SU-DHL-6 (cell line): Measurements from ENCODE around the gene NPAS3.

Experiments
- H2AFZ ChIP-seq: fragments of 200-600 bp; sonication (generic); 2 replicates; pipeline ENCODE4 v1.6.1; 2014; ENCODE audit warnings: low read depth, mild to moderate bottlenecking, moderate library complexity, mixed read lengths, antibody characterized with exemption, low read length; ENCODE audit not compliant: severe bottlenecking
- H3F3A ChIP-seq: fragments of 200-600 bp; shearing (Covaris generic); 2 replicates; pipeline ENCODE4 v1.6.0; 2016; ENCODE audit warnings: antibody characterized with exemption, mild to moderate bottlenecking; ENCODE audit not compliant: insufficient read depth
- H3K27ac ChIP-seq: fragments of 200-600 bp; sonication (generic); 2 replicates; pipeline ENCODE4 v1.5.1; 2016; ENCODE audit warnings: low read depth, mild to moderate bottlenecking, low read length, moderate library complexity, mixed read lengths
- H3K27me3 ChIP-seq: fragments of 200-600 bp; sonication (generic), shearing (Covaris generic); 2 replicates; pipeline ENCODE4 v1.6.0; 2014; ENCODE audit warnings: mild to moderate bottlenecking, low read length
- H3K36me3 ChIP-seq: fragments of 200-600 bp; sonication (generic); 2 replicates; pipeline ENCODE4 v1.6.1; 2014; ENCODE audit warnings: mild to moderate bottlenecking, low read length, mixed read lengths
- H3K4me2 ChIP-seq: fragments of 300-600, 200-600 bp; shearing (Covaris generic), sonication (generic); 2 replicates; pipeline ENCODE4 v1.6.0; 2014; ENCODE audit warnings: low read length, low read depth, mild to moderate bottlenecking; ENCODE audit not compliant: poor library complexity, severe bottlenecking
- H3K4me3 ChIP-seq: fragments of 200-600 bp; sonication (generic); 2 replicates; pipeline ENCODE4 v1.5.1; 2014; ENCODE audit warnings: antibody characterized with exemption, low read length, mild to moderate bottlenecking, mixed read lengths; ENCODE audit not compliant: insufficient read depth, poor library complexity, severe bottlenecking
- H3K79me2 ChIP-seq: fragments of 200-600 bp; sonication (generic); 2 replicates; pipeline ENCODE4 v1.6.1; 2014; ENCODE audit warnings: mild to moderate bottlenecking, low read length, moderate library complexity; ENCODE audit not compliant: insufficient read depth
- H3K9ac ChIP-seq: fragments of 200-600 bp; sonication (generic); 2 replicates; pipeline ENCODE4 v1.7.0; 2014; ENCODE audit warnings: mild to moderate bottlenecking, low read length
- H3K9me2 ChIP-seq: fragments of 200-600 bp; sonication (generic); replicated peaks from 2 replicates; pipeline ENCODE4 v1.6.1; 2014; ENCODE audit warnings: low read length; ENCODE audit not compliant: insufficient read depth
- H3K9me3 ChIP-seq: fragments of 200-600 bp; sonication (generic); 2 replicates; pipeline ENCODE4 v1.6.1; 2014; ENCODE audit warnings: low read length, mixed read lengths; ENCODE audit not compliant: insufficient read depth
- H4K20me1 ChIP-seq: fragments of 200-600 bp; sonication (generic); 2 replicates; pipeline ENCODE4 v1.6.1; 2014; ENCODE audit warnings: low read depth, mild to moderate bottlenecking, antibody characterized with exemption, low read length, moderate library complexity, mixed read lengths
- CTCF ChIP-seq: fragments of 200-600 bp; sonication (generic); IDR thresholded peaks from one replicate; pipeline ENCODE4 v1.5.1; 2017; ENCODE audit warnings: antibody characterized with exemption, mild to moderate bottlenecking, low read length, moderate library complexity; ENCODE audit not compliant: insufficient read depth, poor library complexity, severe bottlenecking
- EZH2phosphoT487 ChIP-seq: fragments of 200-600 bp; sonication (generic), shearing (Covaris generic); conservative IDR thresholded peaks from 2 replicates; pipeline ENCODE4 v1.6.1; 2018; ENCODE audit warnings: mild to moderate bottlenecking, antibody characterized with exemption, low read length, moderate library complexity, mixed read lengths

NPAS3 gene

DNA sequence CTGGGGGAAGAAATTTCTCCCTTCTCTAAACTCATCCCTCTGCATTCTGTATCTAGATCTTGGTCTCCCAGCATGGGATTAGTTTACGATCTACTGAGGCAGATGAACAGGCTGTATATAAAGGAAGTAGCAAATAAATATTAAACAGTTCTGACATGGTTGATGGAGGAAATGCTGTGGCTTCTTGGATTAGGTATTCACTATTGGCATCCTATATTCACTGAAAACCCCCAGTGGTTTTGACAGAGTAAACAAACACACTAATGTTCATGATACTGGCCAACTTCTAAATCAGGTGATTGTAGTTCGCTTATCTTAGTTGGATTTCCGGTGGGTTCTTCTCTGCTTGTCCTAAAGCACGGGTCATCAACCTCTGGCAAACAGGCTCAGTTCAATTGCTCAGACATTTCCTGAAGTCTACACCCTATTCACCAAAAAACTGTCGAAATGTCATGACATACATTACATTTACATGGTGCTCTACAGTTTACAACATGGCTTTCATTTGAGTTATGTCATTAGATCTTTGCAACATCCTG, 578.3 kb downstream of the NPAS3 start:
- H3K27ac ChIP-seq, result no peak overlapping the region
- H3K9me3 ChIP-seq, result no peaks in the 10 kb centered on the region; the same call in 1 of the 2 replicates
- no peak overlapping the region for H3K4me3 ChIP-seq
- H3K79me2 ChIP-seq, result no peaks in the 10 kb centered on the region
- no peak for TF ChIP-seq EZH2phosphoT487
- no peak overlapping the region for H3K9ac ChIP-seq
- no peaks in the 10 kb centered on the region for H3F3A ChIP-seq
- H3K9me2 ChIP-seq, result no peaks in the 10 kb centered on the region
- H3K27me3 ChIP-seq, result no peaks in the 10 kb centered on the region
- no peak overlapping the region for H2AFZ ChIP-seq
- no peaks in the 10 kb centered on the region for H3K36me3 ChIP-seq
- no peaks in the 10 kb centered on the region for H4K20me1 ChIP-seq
- no peak overlapping the region for H3K4me2 ChIP-seq

GRCh38 chr14:33521192-33521591, 582.5 kb downstream of the NPAS3 start:
- Histone ChIP-seq H3K27ac (no peak overlapping the region), H3K36me3 (no peaks in the 10 kb centered on the region), H2AFZ (no peak overlapping the region), H3K9me3 (no peaks in the 10 kb centered on the region; the same call in 1 of the 2 replicates), H3F3A (no peaks in the 10 kb centered on the region), H3K79me2 (no peaks in the 10 kb centered on the region), H4K20me1 (no peaks in the 10 kb centered on the region), H3K9ac (no peak overlapping the region), H3K27me3 (no peaks in the 10 kb centered on the region), H3K4me2 (no peak overlapping the region), H3K9me2 (no peaks in the 10 kb centered on the region), H3K4me3 (no peak overlapping the region)
- TF ChIP-seq CTCF (no peak), EZH2phosphoT487 (no peak)

DNA sequence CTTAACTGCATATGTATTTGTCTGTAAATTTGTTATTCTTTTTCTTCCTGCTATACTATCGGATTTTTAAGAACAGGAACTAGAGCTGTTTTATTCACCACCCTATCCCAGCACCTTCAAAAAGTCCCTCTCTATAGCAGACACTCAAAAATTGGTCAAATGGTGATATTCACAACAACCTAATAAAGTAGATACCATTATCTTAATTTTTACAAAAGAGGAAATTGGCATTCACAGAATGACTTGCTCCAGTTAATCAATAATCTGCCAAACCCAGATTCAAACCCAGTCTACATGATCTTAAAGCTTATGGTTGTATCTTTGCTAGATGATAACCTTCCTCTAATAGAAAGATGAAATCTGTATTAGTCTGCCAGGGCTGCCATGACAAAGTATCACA, 585.6 kb downstream of the NPAS3 start:
- TF ChIP-seq CTCF (no peak), EZH2phosphoT487 (no peak)
- no peaks in the 10 kb centered on the region for H3K36me3 ChIP-seq
- no peak overlapping the region for H3K27ac ChIP-seq
- H3K9me2 ChIP-seq, result no peaks in the 10 kb centered on the region
- H3F3A ChIP-seq, result no peaks in the 10 kb centered on the region
- no peaks in the 10 kb centered on the region for H4K20me1 ChIP-seq
- no peaks in the 10 kb centered on the region for H3K9me3 ChIP-seq
- H3K4me2 ChIP-seq, result no peak overlapping the region
- no peaks in the 10 kb centered on the region for H3K79me2 ChIP-seq
- no peak overlapping the region for H3K9ac ChIP-seq
- no peaks in the 10 kb centered on the region for H3K27me3 ChIP-seq
- no peak overlapping the region for H2AFZ ChIP-seq
- no peak overlapping the region for H3K4me3 ChIP-seq

DNA sequence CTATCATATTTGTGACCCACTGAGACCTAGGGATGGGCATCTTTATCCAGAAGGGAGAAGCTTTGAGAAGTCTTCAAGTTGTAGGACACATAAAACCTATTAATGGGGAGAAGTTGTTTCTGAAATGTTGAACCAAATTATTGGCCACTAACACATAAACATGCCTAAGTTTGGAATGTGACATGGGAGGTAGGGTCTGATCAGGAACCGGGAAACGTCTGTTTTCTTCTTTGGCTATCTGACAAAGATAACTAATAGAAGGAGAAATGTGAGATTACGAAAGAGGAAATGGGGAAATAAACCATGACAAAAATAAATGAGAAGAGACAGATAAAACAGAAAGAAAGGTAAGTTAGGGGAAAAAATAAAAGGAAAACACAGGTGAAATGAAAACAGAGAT, 586.9 kb downstream of the NPAS3 start:
- H2AFZ ChIP-seq, result no peak overlapping the region
- no peaks in the 10 kb centered on the region for H3F3A ChIP-seq
- no peaks in the 10 kb centered on the region for H3K9me2 ChIP-seq
- TF ChIP-seq CTCF, result no peak
- TF ChIP-seq EZH2phosphoT487, result no peak
- no peaks in the 10 kb centered on the region for H4K20me1 ChIP-seq
- no peaks in the 10 kb centered on the region for H3K9me3 ChIP-seq
- no peak overlapping the region for H3K27ac ChIP-seq
- H3K9ac ChIP-seq, result no peak overlapping the region
- H3K27me3 ChIP-seq, result no peaks in the 10 kb centered on the region
- no peak overlapping the region for H3K4me2 ChIP-seq
- H3K36me3 ChIP-seq, result no peaks in the 10 kb centered on the region
- no peaks in the 10 kb centered on the region for H3K79me2 ChIP-seq
- no peak overlapping the region for H3K4me3 ChIP-seq
